EH (cell line): ENCODE data around the gene CSTF3.
"Not testable (repeated sequence)": the region's sequence is repeated elsewhere in the genome, so short reads cannot be mapped to it uniquely, and the experiment has no call there.

ENCODE experiments used
- DNase-seq: peaks from one replicate; pipeline ENCODE4 v3.0.0-alpha.2; 2015; ENCODE audit warnings: low read depth

The CSTF3 gene

GRCh38 chr11:33161120-33162005 is at the start of gene CSTF3:
TSS of gene CSTF3 (minus strand) at chr11:33161480. CDS start at chr11:33161325, 155 bp downstream.
- DNase-seq = peak; percentile 99

DNA sequence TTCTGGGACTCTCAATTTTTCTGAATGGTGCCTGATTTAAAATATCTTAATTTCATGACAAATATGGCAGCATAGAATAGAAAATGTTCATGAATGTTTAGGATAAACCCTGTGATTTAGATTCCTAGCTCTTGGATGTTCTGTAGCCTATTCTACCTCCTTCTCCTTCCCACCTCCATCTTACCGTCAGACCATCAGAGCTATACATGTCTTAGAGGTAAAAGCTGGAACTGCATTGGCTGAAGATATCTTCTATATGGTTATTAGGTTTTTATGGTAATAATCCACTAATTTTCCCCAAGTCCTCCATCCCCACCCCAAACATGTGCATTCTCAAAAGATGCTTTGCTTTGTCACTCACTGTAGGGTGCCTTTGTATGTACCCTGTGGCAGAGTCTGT is 46.9 kb upstream of the CSTF3 start:
- DNase-seq = no peak

DNA sequence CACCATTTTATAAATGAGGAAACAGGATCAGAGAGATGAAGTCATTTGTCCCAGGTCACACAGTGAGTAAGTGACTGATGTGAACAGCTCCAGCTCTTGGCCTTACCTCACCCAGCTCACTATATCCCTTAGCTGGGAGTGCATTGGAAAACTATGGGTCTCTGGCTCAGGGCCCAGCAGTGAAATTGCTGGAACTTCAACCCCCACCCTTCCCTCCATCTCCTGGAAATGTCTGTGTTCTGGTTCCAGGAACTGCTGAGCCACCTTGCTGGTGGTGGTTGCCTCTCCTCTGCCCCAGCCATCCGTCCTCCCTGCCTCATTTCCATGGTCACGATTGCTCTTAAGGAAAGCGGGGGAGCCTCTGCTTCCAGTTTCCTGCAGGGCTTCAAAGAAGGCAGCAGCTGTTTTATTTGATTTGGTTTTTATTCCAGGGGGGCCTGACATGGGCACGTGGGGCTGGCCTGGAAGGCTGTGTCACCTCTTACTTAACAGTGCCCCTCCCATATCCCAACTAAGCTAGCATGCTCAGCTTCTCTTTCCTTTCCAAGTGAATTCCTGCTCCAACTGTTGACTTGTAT is 46.2 kb upstream of the CSTF3 start:
- DNase-seq = peak; percentile 34

DNA sequence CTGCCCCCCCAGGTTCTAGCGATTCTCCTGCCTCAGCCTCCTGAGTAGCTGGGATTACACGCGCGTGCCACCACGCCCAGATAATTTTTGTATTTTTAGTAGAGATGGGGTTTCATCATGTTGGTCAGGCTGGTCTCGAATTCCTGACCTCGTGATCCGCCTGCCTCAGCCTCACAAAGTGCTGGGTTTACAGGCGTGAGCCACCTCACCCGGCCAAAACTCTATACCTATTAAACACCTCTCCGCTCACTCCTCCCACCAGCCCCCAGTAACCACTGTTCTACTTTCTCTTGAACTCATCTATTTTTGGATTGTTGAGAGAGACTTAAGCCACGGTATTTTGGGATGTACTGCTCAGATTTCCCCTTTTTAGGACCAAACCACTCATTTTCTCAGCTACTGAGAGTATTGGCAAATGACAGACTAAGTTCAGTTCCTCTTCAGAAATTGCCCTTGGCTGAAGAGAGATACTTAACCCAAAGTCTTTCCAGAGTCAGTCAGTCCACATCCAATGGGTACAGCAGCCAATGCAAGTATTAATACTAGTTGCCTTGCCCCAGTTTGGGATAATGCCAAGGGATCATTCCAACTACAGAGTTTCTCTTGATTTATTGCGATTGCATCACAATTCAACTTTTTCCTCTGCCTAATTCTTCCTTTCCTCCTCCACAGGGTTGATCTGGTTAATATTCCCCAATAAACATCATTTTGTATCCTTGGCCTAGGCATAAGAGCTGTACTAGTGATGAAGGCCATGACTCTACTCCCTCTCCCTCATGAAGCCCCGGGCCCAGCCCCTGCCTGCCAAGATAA is 36.8 kb upstream of the CSTF3 start:
- peak; percentile 30 for DNase-seq

GRCh38 chr11:33195462-33196173 is 34.3 kb upstream of the CSTF3 start:
- DNase-seq = no peak

DNA sequence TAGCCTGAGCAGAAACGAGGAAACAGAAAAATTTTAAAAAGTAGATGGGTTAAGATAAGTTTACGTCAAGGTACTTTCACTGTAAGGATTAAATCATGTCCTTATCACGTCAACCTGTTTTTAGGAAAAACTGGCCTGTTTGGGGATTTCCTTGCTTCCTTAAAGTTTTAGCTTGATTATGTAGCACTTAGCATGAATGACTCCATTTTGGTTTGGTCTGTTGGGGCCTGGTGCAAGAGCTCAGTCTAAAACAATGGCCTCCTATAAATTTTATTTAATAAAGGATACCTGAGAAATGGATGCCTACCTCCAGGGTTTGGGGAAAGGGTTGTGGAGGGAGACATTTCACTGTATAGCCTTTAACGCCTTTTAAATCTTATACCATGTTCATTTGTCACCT is 33.2 kb upstream of the CSTF3 start:
- DNase-seq = no peak

- DNase-seq = peak; percentile 74
Measured at GRCh38 chr11:33191467-33191866, 30.2 kb upstream of the CSTF3 start.

DNA sequence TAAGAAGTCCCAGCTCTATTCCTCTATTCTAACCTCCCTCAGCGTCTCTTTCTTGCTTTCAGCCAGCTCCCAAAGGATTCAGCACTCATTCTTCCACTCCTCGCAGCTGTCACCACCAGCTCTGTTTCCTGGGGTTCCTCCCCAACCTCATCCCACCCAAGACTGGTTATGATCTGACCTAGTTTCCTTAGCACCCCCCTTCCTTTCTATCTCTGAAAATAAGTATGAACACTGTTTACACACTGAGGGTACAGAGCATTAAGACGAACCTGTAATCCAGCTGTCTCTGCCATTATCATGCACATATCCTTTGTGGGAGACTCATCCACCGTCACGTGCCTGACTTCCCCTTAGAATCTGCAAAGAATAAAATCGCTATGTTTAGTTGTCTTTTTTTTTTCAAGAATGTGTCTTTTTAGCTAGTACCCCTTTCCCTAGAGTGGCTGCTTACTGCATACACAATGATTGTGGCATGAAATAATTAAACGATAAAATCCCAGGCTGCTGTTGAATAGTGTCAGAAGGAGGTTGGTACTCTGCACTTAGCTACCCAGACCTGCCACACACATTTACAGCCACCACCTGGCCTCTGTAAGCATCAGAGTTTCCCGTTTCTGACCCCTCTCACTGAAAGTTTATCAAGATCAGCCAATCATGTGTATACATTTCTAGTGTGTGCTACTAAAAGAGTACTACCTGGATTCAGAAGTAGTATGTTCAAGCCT is 26.9 kb upstream of the CSTF3 start:
- DNase-seq = no peak

- no peak for DNase-seq
Measured at GRCh38 chr11:33185756-33186155, 24.5 kb upstream of the CSTF3 start.

DNA sequence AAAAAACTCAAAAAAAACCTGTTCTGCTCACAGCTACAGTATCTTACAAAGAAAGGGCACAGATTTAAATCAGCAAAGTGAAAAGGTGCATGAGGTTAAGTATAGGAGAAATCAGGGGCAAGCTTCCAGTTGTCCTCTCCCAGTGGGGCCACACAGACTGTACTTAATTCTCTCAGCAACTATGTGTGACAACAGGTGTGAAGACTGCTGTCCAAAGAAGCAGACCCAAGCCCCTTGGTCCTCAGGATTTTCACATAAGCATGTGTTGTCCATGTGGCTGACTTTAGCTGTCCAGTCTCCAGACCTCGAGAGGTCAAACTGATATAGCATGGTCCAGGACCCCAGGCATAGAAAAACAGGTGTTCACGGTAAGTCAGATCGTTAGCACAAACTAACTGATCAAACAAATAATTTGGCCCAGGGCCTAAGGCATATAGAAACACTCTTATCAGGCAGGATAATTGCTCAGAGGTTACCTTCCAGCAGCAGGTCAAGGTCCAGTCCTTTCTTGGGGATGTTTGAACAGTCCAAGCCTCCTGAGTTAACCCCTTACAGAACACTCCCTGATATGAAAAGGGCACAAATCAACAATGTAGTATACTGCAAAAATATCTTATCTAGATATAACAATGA is 21.1 kb upstream of the CSTF3 start:
- DNase-seq = no peak

DNA sequence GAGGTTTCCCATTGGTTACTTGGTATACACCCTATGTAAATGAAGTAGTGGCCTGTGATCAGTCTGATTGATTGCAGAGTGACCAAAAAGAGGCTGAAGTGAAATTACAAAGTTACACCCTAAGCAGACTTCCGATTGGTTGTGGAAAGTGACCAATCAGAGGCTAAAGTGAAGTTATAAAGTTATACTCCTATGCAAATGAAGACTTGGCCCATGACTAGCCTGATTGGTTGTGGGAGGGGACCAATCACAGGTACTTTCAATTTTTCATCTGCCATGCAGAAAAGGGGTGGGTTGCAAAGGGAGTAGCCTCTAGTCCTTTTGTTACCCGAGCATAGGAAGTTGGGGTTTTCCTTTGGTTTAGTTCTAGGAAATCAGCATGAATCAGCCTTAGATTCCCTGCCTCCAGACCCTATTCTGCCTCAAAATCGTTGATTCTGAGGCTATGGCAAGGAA is 18.1 kb upstream of the CSTF3 start:
- peak; percentile 22 for DNase-seq

GRCh38 chr11:33178443-33179180 is 17.3 kb upstream of the CSTF3 start:
- peak; percentile 80 for DNase-seq

DNA sequence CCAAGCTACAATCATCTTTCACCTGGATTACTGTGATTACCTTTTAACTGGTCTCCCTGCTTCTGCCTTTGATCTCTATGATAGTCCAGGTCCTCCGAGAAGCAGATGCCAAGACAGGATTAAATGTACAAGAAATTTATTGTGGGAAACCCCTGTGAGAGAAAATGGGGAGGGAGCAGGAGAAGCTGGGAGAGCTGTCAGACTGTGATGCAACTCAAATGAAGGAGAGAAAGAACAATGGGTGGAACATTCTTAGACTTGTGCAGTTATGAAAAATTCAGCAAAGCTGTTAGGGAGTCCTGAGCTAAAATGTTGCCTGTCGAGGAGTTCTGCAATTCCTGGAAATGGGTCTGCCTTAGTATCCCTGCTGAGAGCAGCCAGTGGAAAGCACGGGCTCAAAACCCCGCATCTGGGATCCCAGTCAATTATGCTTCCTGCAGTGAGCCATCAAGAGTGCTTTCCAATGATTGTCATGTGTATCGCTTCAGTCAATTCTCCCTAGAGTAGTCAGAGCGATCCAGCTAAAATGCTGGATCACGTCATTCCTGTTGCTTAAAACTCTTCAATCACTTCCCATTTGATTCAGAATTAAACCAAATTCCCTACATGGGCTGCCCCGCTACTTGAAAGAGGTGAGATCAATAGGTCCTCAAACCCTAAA is 16.5 kb upstream of the CSTF3 start:
- no peak for DNase-seq

GRCh38 chr11:33176760-33177159 is 15.5 kb upstream of the CSTF3 start:
- DNase-seq = not testable (repeated sequence)

- peak; percentile 60 for DNase-seq
Measured at GRCh38 chr11:33172996-33173395, 11.7 kb upstream of the CSTF3 start.

DNA sequence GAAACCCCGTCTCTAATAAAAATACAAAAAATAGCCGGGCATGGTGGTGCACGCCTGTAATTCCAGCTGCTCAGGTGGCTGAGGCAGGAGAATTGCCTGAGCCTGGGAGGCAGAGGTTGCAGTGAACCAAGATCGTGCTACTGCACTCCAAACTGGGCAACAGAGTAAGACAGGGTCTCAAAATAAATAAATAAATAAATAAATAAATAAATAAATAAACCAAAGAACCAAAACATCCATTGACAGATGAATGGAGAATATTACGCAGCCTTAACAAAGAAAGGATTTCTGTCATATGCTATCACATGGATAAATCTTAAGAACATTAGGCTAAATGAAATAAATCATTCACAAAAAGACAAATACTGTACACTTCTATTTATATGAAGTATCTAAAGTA is 11.1 kb upstream of the CSTF3 start:
- DNase-seq = no peak

DNA sequence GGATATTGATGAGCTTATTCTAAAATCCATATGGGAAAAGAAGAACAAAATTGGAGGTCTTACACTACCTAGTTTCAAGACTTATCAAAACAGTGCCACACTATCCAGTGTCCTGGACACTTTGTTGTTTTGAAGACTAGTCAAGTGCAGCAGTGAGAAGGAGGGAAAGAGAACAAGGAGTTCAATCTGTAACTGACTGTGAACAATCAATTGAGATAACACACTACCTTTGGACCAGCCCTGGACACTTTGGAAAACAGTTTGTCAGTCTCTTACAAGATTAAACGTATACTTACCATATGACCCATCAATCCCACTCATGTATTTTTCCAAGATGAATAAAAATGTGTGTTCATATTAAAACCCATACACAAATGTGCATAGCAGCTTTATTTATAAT is 10.0 kb upstream of the CSTF3 start:
- no peak for DNase-seq

GRCh38 chr11:33168709-33169200 is 7.5 kb upstream of the CSTF3 start:
- DNase-seq = peak; percentile 79

DNA sequence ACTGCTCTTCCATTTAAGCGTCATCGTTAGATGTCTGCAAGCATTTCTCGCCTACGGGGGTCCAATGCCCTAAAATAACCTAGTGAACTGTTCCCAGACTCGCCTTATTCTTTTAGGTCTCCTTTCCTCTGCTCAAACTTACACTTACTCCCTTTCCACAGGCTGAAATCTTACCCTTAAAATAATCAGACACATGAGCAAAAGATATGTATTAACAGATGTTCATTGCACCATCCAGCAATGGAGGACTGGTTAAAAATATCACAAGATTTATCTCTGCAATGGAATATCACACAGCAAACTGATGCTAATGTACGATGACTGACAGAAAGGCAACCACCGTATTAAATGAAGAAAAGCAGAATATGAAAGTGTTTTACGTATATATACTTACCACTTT is 1.6 kb upstream of the CSTF3 start:
- DNase-seq = no peak
